ENCODE data around the gene PITX1. TPM values are rescaled to one million over a fixed set of nuclear protein-coding genes. Genes with fewer than 3 reads are reported as not detected.

The PITX1 gene
- total and polyA plus RNA-seq, 2 donors (not counting 3 experiments of a cell fraction or from before 2014, with no cell fraction given) = 0.48 to 6.0 TPM

DNA sequence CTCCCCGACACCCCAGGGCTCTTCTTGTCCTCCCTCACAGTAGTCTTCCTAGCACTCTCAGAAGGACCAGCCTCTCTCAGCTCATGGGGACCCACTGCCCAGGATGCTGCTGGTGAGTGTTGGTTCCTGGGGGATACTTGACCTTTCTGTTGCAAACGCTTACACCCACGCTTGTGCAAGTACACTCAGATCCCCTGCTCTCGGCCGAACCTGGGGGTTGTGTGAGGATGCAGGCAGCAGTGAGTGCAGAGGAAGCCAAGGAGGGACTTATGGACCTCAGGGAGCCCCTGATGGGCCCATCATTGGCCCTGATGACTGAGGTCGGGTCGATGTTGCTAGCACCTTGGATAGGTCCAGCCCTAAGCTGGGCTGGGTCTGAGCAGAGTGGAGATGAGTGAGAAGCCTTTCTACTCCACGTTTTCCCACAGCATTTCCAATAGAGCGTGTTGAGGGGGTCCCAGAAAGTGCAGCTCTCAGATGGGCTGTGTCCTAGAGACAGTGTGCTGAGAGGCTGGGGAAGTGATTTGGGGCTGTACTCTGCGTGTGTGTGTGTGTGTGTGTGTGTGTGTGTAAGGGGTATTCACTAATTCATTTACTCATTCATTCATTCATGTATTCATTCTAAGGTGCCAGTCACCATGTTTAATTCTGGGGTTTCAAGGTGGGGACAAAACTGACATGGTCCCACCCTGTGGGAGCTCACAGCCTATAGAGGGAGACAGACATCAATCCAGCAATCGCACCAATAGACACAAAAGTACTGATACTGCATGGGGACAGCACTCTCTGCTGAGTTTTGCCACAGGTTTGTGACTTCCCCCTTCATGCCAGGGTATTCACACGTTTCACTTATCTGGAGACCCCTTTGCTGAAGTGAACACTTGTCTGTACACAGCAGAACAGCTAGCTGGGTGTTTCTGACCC lies 25.2 kb upstream of the PITX1 start:
- Histone ChIP-seq H3K27ac (ENCODE audit: insufficient read depth, low read depth, low read length) (no peak overlapping the region), H3K79me2 (ENCODE audit: control insufficient read depth, insufficient read depth, low read length) (no peaks in the 10 kb centered on the region), H3K36me3 (ENCODE audit: control insufficient read depth in 2 of 2, extremely low read depth in 1 of 2, insufficient read depth in 2 of 2, low read length in 2 of 2) (no peaks in the 10 kb centered on the region), H3K9me1 (replicated peaks; ENCODE audit: control insufficient read depth, extremely low read depth, insufficient read depth, low read length) (no peaks in the 10 kb centered on the region), H2AFZ (ENCODE audit: low read depth, low read length) (no peak overlapping the region), H3K9ac (replicated peaks; ENCODE audit: extremely low read depth, insufficient read depth, low read length) (no peak overlapping the region), H3K4me2 (ENCODE audit: insufficient read depth, low read length) (no peak overlapping the region), H3K9me3 (replicated peaks; ENCODE audit: control insufficient read depth, insufficient read depth, low read length) (no peaks in the 10 kb centered on the region), H4K20me1 (replicated peaks; ENCODE audit: control insufficient read depth, extremely low read depth, insufficient read depth, low read length) (no peaks in the 10 kb centered on the region), H3K4me1 (ENCODE audit: control insufficient read depth, extremely low read depth, insufficient read depth, low read length) (no peaks in the 10 kb centered on the region), H3K4me3 (replicated peaks in 1 of 3; ENCODE audit: insufficient read depth in 1 of 3, low read depth in 1 of 3, low read length in 3 of 3) (no peak overlapping the region), H3K27me3 (ENCODE audit: control insufficient read depth in 2 of 2, insufficient read depth in 2 of 2, low read length in 2 of 2) (peaks cover 8 to 11% of the 10 kb centered on the region in 2 experiments)
- intact Hi-C loops (cut with micrococcal nuclease) = no loop called here
- POLR2A ChIA-PET = no interaction called here
- FAIRE-seq = no peak
- no peak for DNase-seq (ENCODE audit: low read depth, low spot score)
- dilution Hi-C loops (cut with MboI; ENCODE audit: extremely low pct_ligation_motif_present, low sequenced_read_pairs) = no loop called here
- CTCF ChIA-PET = interaction anchor here (0.8 to 1.0 kb wide), 2 partner anchors 16 to 132 kb away, joined by 3 read pairs; no protein-coding TSS in a partner anchor
- BruUV-seq (replicated peaks) = no TSS peak
- no peak for TF ChIP-seq POLR2AphosphoS5 (IDR thresholded peaks at IDR 0.05; ENCODE audit: insufficient read depth, low read depth, low read length)

DNA sequence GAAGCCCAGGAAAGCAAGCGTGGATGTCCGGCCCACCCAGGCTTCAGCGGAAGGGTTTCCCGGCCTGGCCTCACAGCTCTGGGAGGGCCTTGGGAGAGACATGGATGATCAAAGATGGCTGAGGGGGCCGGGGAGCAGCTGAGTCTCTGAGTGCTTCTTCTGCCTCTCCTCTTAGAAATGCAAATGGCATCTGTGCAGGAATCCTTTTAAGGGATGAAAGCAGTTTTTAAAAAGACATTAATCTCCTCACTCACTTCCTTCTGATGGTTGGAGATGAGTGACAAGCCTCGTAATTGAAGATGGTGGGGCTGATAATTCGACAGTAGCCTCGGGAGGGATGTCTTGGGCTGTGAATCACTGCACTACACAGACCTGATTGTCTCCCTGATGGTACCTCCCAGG lies 24.3 kb upstream of the PITX1 start:
- CTCF ChIA-PET = no interaction called here

More for the DNA sequence above, 24.3 kb upstream of the PITX1 start:
- Histone ChIP-seq H3K4me3 (replicated peaks in 1 of 3; ENCODE audit: insufficient read depth in 1 of 3, low read depth in 1 of 3, low read length in 3 of 3) (no peak overlapping the region), H3K79me2 (ENCODE audit: control insufficient read depth, insufficient read depth, low read length) (no peaks in the 10 kb centered on the region), H3K27ac (ENCODE audit: insufficient read depth, low read depth, low read length) (no peak overlapping the region), H3K9me1 (replicated peaks; ENCODE audit: control insufficient read depth, extremely low read depth, insufficient read depth, low read length) (no peaks in the 10 kb centered on the region), H3K4me1 (ENCODE audit: control insufficient read depth, extremely low read depth, insufficient read depth, low read length) (no peaks in the 10 kb centered on the region), H3K27me3 (ENCODE audit: control insufficient read depth in 2 of 2, insufficient read depth in 2 of 2, low read length in 2 of 2) (peaks cover 16 to 18% of the 10 kb centered on the region in 2 experiments), H4K20me1 (replicated peaks; ENCODE audit: control insufficient read depth, extremely low read depth, insufficient read depth, low read length) (no peaks in the 10 kb centered on the region), H3K36me3 (ENCODE audit: control insufficient read depth in 2 of 2, extremely low read depth in 1 of 2, insufficient read depth in 2 of 2, low read length in 2 of 2) (no peaks in the 10 kb centered on the region), H2AFZ (ENCODE audit: low read depth, low read length) (no peak overlapping the region), H3K4me2 (ENCODE audit: insufficient read depth, low read length) (no peak overlapping the region), H3K9me3 (replicated peaks; ENCODE audit: control insufficient read depth, insufficient read depth, low read length) (no peaks in the 10 kb centered on the region), H3K9ac (replicated peaks; ENCODE audit: extremely low read depth, insufficient read depth, low read length) (no peak overlapping the region)
- DNase-seq (ENCODE audit: low read depth, low spot score) (no peak), FAIRE-seq (no peak)
- intact Hi-C loops (cut with micrococcal nuclease) = no loop called here
- no TSS peak for BruUV-seq (replicated peaks)
- dilution Hi-C loops (cut with MboI; ENCODE audit: extremely low pct_ligation_motif_present, low sequenced_read_pairs) = no loop called here
- TF ChIP-seq MYC (IDR thresholded peaks at IDR 0.05; ENCODE audit: low read depth, low read length) (no peak), EZH2 (IDR thresholded peaks at IDR 0.05; ENCODE audit: borderline replicate concordance, low read depth, low read length, severe bottlenecking) (no peak), POLR2A (IDR thresholded peaks at IDR 0.05; ENCODE audit: low read depth, low read length) (no peak), POLR2AphosphoS5 (IDR thresholded peaks at IDR 0.05; ENCODE audit: insufficient read depth, low read depth, low read length) (no peak), JUN (IDR thresholded peaks at IDR 0.05; ENCODE audit: borderline replicate concordance, insufficient read depth, insufficient read length, low read depth) (no peak), FOS (IDR thresholded peaks at IDR 0.05; ENCODE audit: borderline replicate concordance, insufficient read depth, low read length) (no peak), GATA2 (IDR thresholded peaks at IDR 0.05; ENCODE audit: insufficient read depth, insufficient read length, low read depth, low read length) (no peak)
- TF ChIP-seq, protein P1, sequence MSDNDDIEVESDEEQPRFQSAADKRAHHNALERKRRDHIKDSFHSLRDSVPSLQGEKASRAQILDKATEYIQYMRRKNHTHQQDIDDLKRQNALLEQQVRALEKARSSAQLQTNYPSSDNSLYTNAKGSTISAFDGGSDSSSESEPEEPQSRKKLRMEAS (IDR thresholded peaks at IDR 0.05; ENCODE audit: insufficient read depth, insufficient read length) = no peak
- TF ChIP-seq, protein P2, sequence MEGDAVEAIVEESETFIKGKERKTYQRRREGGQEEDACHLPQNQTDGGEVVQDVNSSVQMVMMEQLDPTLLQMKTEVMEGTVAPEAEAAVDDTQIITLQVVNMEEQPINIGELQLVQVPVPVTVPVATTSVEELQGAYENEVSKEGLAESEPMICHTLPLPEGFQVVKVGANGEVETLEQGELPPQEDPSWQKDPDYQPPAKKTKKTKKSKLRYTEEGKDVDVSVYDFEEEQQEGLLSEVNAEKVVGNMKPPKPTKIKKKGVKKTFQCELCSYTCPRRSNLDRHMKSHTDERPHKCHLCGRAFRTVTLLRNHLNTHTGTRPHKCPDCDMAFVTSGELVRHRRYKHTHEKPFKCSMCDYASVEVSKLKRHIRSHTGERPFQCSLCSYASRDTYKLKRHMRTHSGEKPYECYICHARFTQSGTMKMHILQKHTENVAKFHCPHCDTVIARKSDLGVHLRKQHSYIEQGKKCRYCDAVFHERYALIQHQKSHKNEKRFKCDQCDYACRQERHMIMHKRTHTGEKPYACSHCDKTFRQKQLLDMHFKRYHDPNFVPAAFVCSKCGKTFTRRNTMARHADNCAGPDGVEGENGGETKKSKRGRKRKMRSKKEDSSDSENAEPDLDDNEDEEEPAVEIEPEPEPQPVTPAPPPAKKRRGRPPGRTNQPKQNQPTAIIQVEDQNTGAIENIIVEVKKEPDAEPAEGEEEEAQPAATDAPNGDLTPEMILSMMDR (IDR thresholded peaks at IDR 0.05; ENCODE audit: extremely low read depth in 1 of 2, insufficient read depth in 1 of 2, low read depth in 1 of 2, low read length in 2 of 2) = no peak
- POLR2A ChIA-PET = no interaction called here
